T-helper 9 cell (primary cell): ENCODE data around the gene VAPB.

ENCODE experiments used
- DNase-seq: peaks from one replicate; pipeline ENCODE4 v3.0.0-alpha.2; 2020

Gene VAPB

DNA sequence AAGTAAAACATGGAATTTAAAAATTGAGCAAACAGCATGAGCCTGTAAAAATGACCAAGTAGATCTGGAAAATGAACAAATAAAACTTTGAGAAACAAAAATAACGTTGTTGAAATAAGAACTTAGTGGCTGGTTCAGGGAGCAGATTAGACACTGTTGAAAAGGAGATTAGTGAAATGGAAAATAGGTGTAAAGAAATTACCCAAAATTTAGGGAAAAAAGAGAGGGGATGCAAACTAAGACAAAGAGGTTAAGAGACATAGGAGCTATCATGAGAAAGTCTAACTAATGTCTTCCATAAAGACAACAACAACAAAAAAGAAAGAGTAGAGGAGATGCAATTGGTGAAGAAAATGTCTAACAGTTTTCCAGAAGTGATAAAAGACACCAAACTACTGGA lies 97.2 kb downstream of the VAPB start:
- no peak for DNase-seq

DNA sequence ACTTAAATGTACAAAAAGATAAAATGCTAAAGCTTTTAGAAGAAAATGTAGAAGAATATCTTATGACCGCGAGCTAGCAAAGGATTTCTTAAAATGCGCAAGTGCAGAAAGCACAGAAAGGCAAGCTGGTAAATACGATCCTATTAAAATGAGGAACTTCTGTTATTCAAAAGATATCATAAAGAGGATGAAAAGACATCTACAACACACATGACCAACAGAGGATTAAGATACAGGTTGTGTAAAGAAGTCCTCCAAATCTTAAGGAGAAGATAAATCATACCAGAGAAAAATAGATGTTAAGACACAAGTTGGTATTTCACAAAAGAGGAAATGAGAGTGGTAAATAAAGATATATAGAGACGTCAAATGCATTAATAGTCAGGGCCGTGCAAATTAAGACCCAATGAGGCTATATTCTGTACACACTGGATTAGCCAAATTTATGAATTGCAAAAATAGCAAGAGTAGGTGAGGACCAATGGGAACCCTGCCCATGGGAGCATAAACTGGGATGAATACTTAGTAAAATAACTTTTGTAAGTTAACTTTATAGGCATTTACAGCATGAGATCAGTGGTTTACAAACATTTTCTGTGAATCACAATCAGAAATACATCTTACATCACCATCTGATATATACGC lies 103.2 kb downstream of the VAPB start:
- DNase-seq = no peak

DNA sequence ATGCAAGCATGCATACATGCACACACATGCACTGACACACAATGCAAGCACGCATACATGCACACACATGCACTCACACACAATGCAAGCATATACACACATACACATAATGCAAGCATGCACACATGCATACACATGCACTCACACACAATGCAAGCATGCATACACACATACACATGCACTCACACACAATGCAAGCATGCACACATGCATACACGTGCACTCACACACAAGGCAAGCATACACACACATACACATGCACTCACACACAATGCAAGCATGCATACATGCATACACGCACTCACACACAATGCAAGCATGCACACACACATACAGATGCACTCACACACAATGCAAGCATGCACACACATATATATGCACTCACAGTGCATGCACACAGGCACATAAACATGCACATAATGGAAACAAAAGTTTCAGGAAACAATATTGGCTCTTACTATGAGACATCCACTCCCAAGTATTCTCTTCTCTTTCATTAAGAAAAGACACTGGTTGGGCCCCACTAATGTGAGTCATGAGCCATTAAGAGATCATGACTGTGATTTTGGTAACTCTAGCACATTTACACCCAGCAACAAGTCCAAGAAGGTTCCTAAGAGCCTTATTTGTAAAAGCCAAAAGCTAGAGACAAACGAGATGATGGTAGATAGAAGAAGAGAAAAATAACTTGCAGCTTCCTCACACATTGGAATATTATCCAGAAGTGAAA lies 103.9 kb downstream of the VAPB start:
- DNase-seq = no peak

DNA sequence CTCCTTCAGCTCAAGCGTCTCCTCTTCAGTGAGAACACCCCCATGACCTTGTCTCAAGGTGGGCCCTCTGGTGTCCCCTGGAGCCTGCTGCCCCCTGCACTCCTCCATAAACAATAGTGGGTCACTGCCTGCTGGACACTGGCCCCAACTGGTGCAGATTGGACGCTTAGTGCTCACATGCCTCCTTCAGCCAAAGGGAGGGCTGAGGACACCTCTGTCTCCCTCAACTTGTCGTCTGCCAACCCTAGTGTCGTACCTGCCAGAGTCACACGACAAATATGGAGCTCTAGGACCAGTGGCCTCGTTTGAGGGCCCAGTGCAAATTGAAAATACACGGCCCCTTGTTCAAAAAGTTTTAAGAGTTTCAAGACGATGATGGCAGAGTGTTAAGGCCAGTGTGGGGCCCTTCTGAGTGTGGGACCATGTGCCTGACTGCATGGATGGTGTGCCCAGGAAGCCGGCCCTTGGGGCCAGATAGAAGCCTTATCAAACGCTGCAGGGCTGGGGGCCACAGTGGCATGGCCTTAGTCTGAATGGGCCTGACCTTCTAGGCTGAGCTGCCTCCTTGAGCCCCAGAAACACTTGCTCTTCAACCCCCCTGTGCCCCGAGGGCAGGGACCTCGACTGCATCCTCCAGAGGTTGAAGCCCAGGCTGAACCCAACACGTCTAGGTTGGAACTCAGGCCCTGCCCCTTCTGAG lies 106.0 kb downstream of the VAPB start:
- no peak for DNase-seq

DNA sequence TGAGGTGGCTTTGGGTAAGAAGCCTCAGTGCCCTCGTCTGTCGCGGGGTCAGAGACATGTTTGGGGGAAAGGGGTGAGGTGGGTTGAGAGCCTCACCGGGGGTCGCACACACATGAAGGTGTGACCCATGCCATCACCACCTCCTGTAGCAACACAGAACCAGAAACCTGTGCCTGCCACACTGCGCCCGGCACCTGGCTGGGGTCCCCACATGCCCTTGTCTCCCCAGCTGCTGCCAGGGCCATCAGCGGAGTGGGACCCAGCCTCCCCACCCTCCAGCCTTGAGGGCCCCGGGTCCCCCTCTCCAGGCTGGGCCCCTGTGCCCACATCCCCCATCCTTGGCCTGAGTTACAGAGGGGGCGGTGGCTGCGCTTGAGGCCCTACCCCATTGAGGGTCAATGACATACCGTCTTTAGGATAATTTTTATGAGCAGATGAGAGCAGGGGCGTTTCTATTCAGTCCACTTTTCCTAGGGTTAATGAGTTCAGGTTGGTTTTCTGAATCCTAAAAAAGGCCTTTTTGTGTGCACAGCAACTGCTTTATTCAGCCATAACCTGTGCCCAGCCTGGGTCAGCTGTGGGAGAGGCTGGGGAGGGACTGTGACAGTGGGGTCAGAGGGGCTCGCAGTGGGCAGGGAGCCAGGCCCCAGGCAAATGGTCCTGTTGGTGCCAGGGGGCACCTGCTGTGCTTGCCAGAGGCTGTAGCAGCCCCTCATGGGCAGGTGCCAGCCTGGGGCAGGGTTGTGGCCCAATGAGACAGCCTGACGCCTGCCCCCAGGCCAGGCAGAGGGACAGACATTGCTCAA lies 106.8 kb downstream of the VAPB start:
- no peak for DNase-seq

DNA sequence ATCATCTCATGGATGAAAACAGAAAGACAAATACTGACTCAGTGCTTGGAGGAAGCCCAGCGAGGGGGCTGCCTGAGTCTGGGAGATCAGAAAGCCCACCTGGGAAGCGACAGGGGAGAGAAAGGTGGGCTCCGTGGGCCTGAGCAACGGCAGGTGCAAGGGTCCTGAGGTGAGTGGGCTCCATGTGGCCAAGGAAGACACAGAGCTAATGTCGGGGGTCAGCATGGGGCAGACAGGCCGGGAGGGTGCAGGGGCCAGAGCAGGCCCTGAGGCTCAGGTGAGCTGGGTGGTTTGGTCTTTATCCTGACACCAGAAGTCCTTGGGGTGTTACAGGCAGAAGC lies 107.4 kb downstream of the VAPB start:
- no peak for DNase-seq

DNA sequence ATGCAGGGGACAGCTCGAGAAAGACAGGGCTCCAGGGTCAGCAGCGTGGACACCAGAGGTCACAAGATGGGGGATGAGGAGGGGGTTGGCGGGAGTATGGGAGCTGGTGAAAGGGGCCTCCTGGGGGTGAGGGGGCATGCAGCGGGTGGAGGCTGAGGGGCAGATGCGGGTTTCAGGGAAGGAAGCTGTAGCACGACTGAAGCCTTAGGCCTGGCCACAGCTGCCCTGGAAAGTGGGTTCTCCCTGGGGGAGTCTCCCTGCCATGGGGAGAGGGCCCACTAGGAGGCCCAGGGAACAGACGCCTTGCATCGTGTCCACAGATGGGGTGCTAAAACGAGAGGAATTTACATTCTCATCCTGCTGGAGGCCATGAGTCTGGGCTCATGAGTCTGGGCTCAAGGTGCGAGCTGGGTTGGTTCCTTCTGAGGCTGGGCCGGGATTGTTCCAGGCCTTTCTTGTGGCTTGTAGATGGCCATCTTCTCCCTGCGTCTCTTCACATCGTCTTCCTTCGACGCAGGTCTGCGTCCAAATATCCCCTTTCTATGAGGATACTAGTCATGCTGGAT lies 108.1 kb downstream of the VAPB start:
- no peak for DNase-seq

DNA sequence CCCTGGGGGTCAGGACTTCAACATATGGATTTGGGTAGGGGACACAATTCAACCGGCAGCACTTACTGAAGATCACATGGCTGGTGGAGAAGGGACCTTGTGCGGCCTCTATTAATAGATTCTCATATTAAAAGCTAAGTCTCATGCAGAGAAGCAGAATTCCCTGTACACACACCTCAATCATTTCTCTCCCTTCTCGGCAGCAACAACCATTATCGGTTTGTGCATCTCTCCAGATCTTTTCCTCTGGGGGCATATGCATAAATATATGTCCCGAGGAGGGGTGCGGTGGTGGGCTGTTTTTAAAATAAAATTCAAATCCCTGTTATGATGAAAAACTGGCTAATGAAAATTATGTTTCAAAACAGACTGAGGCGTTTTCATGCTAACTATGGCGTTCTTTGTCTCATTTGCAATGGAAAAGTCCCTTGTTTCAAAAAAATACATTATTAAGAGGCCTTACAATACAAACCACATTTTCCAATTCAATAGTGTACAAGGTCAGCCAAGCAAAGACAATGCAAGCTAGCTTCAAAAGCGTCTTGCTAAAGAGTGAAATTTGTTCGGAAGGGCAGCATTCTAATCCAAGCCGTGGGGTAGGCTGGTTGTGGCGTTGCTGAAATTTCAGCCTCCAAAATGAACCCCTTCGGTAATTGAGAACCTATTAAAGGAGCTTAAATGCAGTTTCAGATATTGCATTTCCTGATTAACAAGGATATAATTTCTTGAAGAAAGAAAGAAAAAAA lies 108.9 kb downstream of the VAPB start:
- no peak for DNase-seq

DNA sequence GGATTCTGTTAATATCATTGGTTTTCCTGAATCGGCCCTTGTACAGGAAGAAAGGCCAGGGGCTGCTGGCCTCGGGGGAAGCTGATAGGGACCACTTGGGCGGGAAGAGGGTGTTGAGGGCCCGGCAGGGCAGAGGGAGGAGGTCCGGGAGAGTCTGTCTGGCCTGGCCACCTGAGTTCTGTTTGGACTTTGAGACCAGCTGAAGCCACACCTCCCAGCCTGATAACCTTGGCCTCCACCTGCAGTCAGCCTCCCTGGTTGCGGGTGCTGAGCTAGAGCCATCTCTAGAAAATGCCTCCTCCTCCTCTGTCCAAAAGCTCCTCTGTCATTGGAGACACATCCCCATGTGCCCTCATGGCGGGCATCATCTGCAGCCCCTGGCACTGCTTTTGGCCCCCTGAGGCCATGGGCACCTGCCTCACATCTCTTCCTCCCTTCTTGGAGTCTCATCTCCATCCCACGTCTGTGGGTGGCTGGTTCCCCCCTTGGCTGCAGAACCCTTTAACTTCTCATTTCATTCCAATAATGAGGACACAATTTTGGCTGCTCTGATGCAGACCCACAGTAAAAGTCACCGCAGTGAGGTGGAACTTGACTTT lies 109.5 kb downstream of the VAPB start:
- DNase-seq = no peak

DNA sequence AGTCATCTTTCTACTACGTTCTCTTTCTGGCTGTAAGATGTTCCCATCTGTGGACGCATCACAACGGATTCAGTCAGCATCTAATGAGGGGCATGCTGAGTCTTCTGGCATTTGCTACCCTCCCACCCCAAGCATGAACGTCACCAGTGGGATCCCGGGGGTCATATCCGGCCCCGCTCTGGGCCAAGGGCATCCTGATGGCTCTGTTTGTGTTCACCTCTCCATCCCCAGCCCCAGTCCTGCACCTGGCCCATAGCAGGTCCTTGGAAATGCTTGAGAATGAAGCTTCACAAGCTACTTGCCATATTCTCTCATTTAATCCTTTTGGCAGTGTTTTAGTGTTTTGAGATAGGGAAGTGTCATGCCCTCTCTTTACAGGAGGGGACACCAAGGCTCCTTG lies 111.2 kb downstream of the VAPB start:
- DNase-seq = no peak
